ENCODE measurements around the gene CFAP299. TPM values are rescaled to one million over a fixed set of nuclear protein-coding genes. Genes with fewer than 3 reads are reported as not detected.

The CFAP299 gene
- total and polyA plus RNA-seq, 2 of the 8 experiments (the other 6 are each of a cell fraction or from before 2014, with no cell fraction given), result not detected

GRCh38 chr4:80500613-80501012 is 165.1 kb downstream of the CFAP299 start:
- no peak overlapping the region for H2BK20ac ChIP-seq (ENCODE audit: low read length)
- H3K4me1 ChIP-seq (replicated peaks in 1 of 4; ENCODE audit: control insufficient read depth in 3 of 4, insufficient read depth in 4 of 4, low read length in 3 of 4), result peaks cover 0 to 2% (median 2%) of the 10 kb centered on the region in 4 experiments; a peak in 2 of 7 replicates
- H2BK120ac ChIP-seq (replicated peaks; ENCODE audit: low read depth, low read length), result no peak overlapping the region
- H2BK12ac ChIP-seq (ENCODE audit: low read depth, low read length), result no peak overlapping the region
- H3K14ac ChIP-seq (ENCODE audit: insufficient read length), result no peak overlapping the region
- H3K27me3 ChIP-seq (replicated peaks in 1 of 4; ENCODE audit: control insufficient read depth in 3 of 4, extremely low read depth in 1 of 4, insufficient read depth in 3 of 4, low read length in 3 of 4), result no peaks in the 10 kb centered on the region
- H2AFZ ChIP-seq (ENCODE audit: low read length), result no peak overlapping the region
- no peaks in the 10 kb centered on the region for H3K23me2 ChIP-seq (ENCODE audit: low read depth, low read length)
- H2BK15ac ChIP-seq (ENCODE audit: low read length), result no peak overlapping the region
- H4K5ac ChIP-seq (ENCODE audit: insufficient read length, low read depth, low read length), result no peak overlapping the region
- 89% methylated on average over 4 of the region's 4 CpGs; no CpG with 5 or more reads in 1 of the 2 experiments for WGBS, 2 experiments (ENCODE audit: extremely low coverage in 1 of 2, insufficient coverage in 1 of 2, insufficient read length in 1 of 2, insufficient replicate concordance in 2 of 2, low coverage in 1 of 2, low lambda C conversion rate in 2 of 2, missing lambda C conversion rate in 1 of 2)
- no peak overlapping the region for H2AK5ac ChIP-seq (ENCODE audit: low read depth, low read length)
- no peak overlapping the region for H3K56ac ChIP-seq (replicated peaks; ENCODE audit: insufficient read length, low read depth, low read length)
- H3K36me3 ChIP-seq (ENCODE audit: control insufficient read depth in 2 of 4, insufficient read depth in 4 of 4, low read length in 3 of 4), result peaks cover 0 to 10% (median 2%) of the 10 kb centered on the region in 4 experiments; a peak in 2 of 8 replicates
- no peak overlapping the region for H3K27ac ChIP-seq (ENCODE audit: low read depth, low read length)
- no peak overlapping the region for H2BK5ac ChIP-seq (ENCODE audit: low read depth, low read length)
- H4K8ac ChIP-seq (ENCODE audit: extremely low read depth, insufficient read depth, low read length), result no peak overlapping the region
- H3K4me2 ChIP-seq (ENCODE audit: insufficient read depth in 1 of 2, low read depth in 2 of 2, low read length in 2 of 2), result no peak overlapping the region
- H3K23ac ChIP-seq (ENCODE audit: insufficient read length), result no peak overlapping the region
- H4K20me1 ChIP-seq (replicated peaks in 1 of 2; ENCODE audit: control insufficient read depth in 1 of 2, insufficient read depth in 2 of 2, low read length in 2 of 2), result no peaks in the 10 kb centered on the region
- H3K79me2 ChIP-seq (ENCODE audit: control insufficient read depth in 1 of 2, insufficient read depth in 2 of 2, low read length in 2 of 2), result no peaks in the 10 kb centered on the region
- H3K9ac ChIP-seq (replicated peaks in 1 of 4; ENCODE audit: extremely low read depth in 1 of 4, low read depth in 3 of 4, low read length in 3 of 4), result no peak overlapping the region
- no peak overlapping the region for H3K18ac ChIP-seq (ENCODE audit: extremely low read depth, low read length)
- no peak overlapping the region for H3K4ac ChIP-seq (replicated peaks; ENCODE audit: insufficient read length, low read depth, low read length)
- peaks cover 15 to 20% of the 10 kb centered on the region in 2 experiments for H3K9me3 ChIP-seq (ENCODE audit: insufficient read depth in 2 of 2, low read depth in 1 of 2, low read length in 1 of 2)
- CTCF ChIA-PET (ENCODE audit: partially characterized antibody), result interaction anchor here (1.7 kb wide), 1 partner anchor 19 kb away, joined by 5 read pairs; no protein-coding TSS in a partner anchor
- no peak overlapping the region for H4K91ac ChIP-seq (replicated peaks; ENCODE audit: insufficient read length, low read length)
- no peak for DNase-seq (ENCODE audit: low read depth in 1 of 2, low spot score in 2 of 2)
- no peak overlapping the region for H3K4me3 ChIP-seq (ENCODE audit: extremely low read depth in 1 of 4, insufficient read depth in 2 of 4, low read depth in 3 of 4, low read length in 4 of 4)
- FAIRE-seq, result no peak
- no peaks in the 10 kb centered on the region for H3K79me1 ChIP-seq (ENCODE audit: low read depth, low read length)
- POLR2A ChIA-PET (ENCODE audit: partially characterized antibody), result interaction anchor here (0.8 kb wide), 1 partner anchor 68 kb away, joined by 3 read pairs; no protein-coding TSS in a partner anchor
- TF ChIP-seq HDAC6 (IDR thresholded peaks at IDR 0.05; ENCODE audit: low read depth, low read length) (no peak), MAFK (IDR thresholded peaks at IDR 0.05; ENCODE audit: low read depth, low read length) (no peak), HDAC2 (IDR thresholded peaks at IDR 0.05; ENCODE audit: borderline replicate concordance in 1 of 2, low read depth in 2 of 2, low read length in 2 of 2) (no peak), POU5F1 (IDR thresholded peaks at IDR 0.05; ENCODE audit: low read depth, low read length) (no peak), CBX8 (IDR thresholded peaks at IDR 0.05; ENCODE audit: borderline replicate concordance, low read depth, low read length) (no peak)
